GM18907 (cell line): Measurements from ENCODE around the gene COA4.

Experiments used
- ATAC-seq: cut with Tn5 transposase; IDR thresholded peaks from one replicate; pipeline ENCODE4 v1.9.1; 2021; ENCODE audit warnings: mild to moderate bottlenecking, moderate library complexity; ENCODE audit not compliant: unreplicated experiment

The COA4 gene

DNA sequence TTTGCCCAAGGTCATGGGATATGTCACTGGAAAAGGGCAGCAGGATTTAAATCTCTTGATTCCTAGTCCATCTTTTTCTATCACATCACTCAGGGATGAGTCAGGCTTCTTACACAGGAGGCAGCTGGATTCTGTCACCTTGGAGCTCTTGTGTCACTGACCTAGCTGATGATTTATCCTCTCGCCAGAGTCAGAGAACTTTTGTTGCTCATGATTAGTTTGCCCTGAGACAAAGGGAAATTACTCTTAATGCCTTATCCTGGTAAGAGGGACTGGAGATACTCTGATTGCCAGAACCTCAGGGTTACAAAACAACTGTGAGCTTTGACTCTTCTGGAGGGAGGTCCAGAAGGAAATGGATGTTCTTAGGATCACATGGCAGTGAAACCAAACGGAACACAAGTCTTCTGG is 10.1 kb downstream of the COA4 start:
- ATAC-seq, result no peak

DNA sequence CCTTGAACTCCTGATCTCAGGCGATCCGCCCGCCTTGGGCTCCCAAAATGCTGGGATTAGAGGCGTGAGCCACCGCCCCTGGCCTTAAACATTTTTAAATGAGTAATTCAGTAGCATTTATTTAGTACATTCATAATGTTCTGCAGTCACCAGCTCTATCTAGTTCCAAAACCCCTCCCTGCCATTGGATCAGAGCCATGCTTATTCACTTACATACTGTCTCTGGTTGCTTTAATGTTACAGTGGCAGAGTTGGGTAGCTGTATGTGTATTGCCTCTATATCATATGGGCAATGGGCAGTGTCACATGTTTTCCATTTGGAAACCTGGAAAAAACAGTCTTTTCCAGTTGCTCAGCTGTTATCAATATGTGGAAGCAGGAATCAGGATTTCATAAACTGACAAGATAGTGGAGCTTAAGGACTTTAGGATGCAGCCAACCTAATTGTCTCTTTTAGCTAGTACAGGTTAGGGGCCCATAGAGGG is 10.5 kb downstream of the COA4 start:
- no peak for ATAC-seq

- no peak for ATAC-seq
Observed at GRCh38 chr11:73862986-73863385, 13.7 kb downstream of the COA4 start.

GRCh38 chr11:73860202-73860601 is 16.4 kb downstream of the COA4 start:
- ATAC-seq, result no peak

DNA sequence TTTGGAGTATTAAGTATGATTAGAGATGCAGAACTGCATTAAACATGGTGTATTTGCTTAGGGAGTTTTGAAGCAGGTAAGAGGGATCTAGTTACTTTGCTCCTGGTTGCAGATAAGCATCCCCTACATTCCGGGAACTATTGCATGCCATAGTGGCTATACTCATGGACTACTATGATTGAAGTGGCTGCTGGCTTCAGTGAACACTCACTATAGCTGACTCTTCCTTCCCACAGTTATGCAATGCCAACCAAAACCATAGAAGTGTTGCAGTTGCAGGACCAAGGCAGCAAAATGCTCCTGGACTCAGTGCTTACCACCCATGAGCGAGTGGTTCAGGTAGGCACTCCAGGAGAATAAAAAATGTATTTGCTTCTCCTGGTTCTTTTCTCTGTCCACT is 17.0 kb downstream of the COA4 start:
- ATAC-seq, result no peak

DNA sequence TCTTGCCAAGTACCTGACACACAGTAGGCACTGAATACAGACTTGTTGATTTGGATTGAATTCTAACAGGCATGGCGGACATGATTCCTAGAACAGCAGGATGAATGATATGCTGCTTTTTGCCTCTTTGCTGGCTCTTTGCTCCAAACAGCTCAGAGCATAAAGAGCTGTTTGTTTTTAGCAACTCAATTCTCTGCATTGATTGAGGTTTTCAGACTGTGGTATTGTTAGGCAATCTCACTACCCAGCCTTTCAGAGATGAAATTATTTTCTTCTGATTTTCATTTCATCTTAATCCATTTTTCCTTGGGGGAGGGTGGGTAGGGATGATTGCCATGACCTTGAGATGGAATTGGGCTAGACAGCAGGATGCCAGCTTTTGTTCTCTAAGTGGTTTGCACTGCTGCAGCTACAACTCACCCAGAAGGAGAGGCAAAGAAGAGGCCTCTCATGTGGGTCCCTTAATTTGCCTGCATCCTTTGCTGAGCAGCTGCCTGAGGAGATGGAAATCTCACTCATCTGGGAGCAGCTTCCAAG is 20.5 kb downstream of the COA4 start:
- no peak for ATAC-seq

- no peak for ATAC-seq
Observed at GRCh38 chr11:73854680-73855079, 22.0 kb downstream of the COA4 start.

- no peak for ATAC-seq
Observed at GRCh38 chr11:73852049-73852448, 24.6 kb downstream of the COA4 start.

GRCh38 chr11:73851046-73851764 is 25.4 kb downstream of the COA4 start:
- ATAC-seq, result no peak

DNA sequence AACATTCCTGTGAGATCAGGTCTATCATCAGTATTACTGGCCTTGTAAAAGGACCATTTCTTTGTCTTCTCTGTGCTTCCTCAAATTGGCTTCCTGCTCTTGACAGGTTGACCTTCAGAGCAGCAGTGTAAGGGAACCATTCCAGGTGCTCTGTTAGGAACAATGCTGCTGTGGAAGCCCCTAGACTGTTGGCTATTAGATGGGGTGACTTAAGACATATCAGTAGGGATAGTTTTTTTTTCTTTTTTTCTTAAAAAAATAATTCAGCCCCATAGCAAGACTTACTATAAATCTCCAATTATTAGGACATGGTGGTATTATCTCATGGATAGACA is 37.6 kb downstream of the COA4 start:
- ATAC-seq, result no peak

DNA sequence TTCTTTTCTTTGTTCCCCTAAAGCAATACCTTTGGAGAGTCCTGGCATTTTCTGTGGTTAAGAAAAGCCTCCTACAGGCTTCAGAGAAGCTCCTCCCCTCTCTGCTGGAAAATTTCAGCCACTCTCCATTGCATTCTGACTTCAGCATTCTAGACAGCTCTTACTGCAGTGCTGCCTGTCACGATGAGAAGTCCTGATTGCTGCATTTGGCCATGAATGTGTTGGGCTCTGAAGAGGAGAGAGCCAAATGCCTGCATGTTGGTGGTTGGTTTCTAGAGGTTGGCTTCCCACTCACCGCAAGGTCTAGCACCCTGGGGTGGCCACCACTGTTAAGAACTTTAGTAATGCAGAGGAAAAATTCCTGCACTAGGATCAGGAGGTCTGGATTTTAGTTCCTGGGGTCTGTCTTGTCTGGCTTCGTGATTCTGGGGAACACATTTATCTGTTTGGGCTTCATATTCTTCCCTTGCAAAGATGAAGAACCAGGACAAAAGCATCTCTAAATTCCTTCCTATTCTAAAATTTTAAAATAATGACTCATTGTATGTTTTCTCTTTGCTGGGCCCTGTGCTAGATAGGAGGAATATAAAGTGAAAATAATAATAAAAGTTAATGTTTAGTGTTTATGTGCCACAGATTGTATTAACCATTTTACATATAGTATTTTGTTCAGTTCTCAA is 38.1 kb downstream of the COA4 start:
- no peak for ATAC-seq

- ATAC-seq, result no peak
Observed at GRCh38 chr11:73833067-73833466, 43.6 kb downstream of the COA4 start.

DNA sequence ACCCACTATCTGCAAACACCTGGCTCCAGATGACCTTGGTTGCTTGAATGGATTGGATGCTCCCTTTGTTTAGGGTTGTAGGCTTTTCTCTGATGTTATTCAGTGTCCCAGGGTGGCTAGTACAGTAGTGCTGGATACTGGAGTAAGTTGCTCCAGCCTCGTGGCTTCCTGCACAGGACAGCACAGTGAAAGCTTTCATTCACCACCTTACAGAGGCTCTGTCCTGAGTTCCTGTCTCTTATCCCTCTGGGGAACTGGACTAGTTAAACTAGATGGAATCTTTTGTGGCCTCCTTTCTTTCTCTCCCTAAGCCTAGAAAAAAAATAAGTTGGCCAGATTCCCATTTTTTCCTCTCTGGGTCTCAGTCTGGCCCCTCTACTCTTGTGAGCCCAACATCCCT is 46.4 kb downstream of the COA4 start:
- no peak for ATAC-seq
